Endothelial cell (in vitro differentiated cells): Measurements from ENCODE around the gene POLR2E. TPM values are rescaled to one million over a fixed set of nuclear protein-coding genes. Genes with fewer than 3 reads are reported as not detected.

Source experiments
- DNase-seq: peaks from one replicate; pipeline ENCODE4 v3.0.0; 2021; ENCODE audit warnings: low spot score
- H3K27ac Mint-ChIP-seq: one replicate; pipeline ENCODE4 v1.8.0; 2021; ENCODE audit warnings: mixed read lengths, inconsistent platforms; ENCODE audit not compliant: unreplicated experiment
- H3K27me3 Mint-ChIP-seq: one replicate; pipeline ENCODE4 v1.8.0; 2021; ENCODE audit warnings: mild to moderate bottlenecking, moderate library complexity, mixed read lengths, inconsistent platforms; ENCODE audit not compliant: unreplicated experiment
- H3K36me3 Mint-ChIP-seq: one replicate; pipeline ENCODE4 v1.8.0; 2021; ENCODE audit warnings: mild to moderate bottlenecking, low read depth, mixed read lengths, inconsistent platforms; ENCODE audit not compliant: unreplicated experiment
- H3K4me1 Mint-ChIP-seq: one replicate; pipeline ENCODE4 v1.8.0; 2021; ENCODE audit warnings: mild to moderate bottlenecking, mixed read lengths, inconsistent platforms; ENCODE audit not compliant: unreplicated experiment
- H3K4me3 Mint-ChIP-seq: one replicate; pipeline ENCODE4 v1.8.0; 2021; ENCODE audit warnings: mild to moderate bottlenecking, mixed read lengths, inconsistent platforms; ENCODE audit not compliant: unreplicated experiment
- H3K9me3 Mint-ChIP-seq: one replicate; pipeline ENCODE4 v1.8.0; 2021; ENCODE audit warnings: mixed read lengths, inconsistent platforms; ENCODE audit not compliant: unreplicated experiment
- CTCF ChIP-seq: fragments of 200-600 bp; sonication (generic); IDR thresholded peaks from one replicate; pipeline ENCODE4 v1.5.0; 2021; ENCODE audit warnings: antibody characterized with exemption; ENCODE audit not compliant: unreplicated experiment
- total RNA-seq: library from RNA; stranded (reverse); fragmentation: NEBNext Ultra II Directional; extraction: Animal tissue kit (Norgen Biotek cat#: 25700); gene quantifications from one replicate; pipeline ENCODE4 v1.2.1, GENCODE V29; 2021; ENCODE audit not compliant: unreplicated experiment

The POLR2E gene
- total RNA-seq, 1 donor from 2014 or later, result 166 TPM

GRCh38 chr19:1057176-1057855, 37.9 kb downstream of the POLR2E start:
- peak overlapping the region; percentile 62 for H3K27ac Mint-ChIP-seq
- peaks cover 10% of the 10 kb centered on the region for H3K9me3 Mint-ChIP-seq
- H3K36me3 Mint-ChIP-seq, result peaks cover 26% of the 10 kb centered on the region
- peaks cover 21% of the 10 kb centered on the region for H3K27me3 Mint-ChIP-seq
- H3K4me3 Mint-ChIP-seq, result peak overlapping the region; percentile 73
- H3K4me1 Mint-ChIP-seq, result no peaks in the 10 kb centered on the region
- no peak for TF ChIP-seq CTCF
- no peak for DNase-seq

- Mint-ChIP-seq H3K27me3 (peaks cover 23% of the 10 kb centered on the region), H3K4me1 (no peaks in the 10 kb centered on the region), H3K36me3 (peaks cover 27% of the 10 kb centered on the region), H3K9me3 (peaks cover 10% of the 10 kb centered on the region), H3K4me3 (peak overlapping the region; percentile 47), H3K27ac (no peak overlapping the region)
- DNase-seq, result no peak
- no peak for TF ChIP-seq CTCF
Observed at GRCh38 chr19:1055886-1056620, 39.1 kb downstream of the POLR2E start.

- no peaks in the 10 kb centered on the region for H3K4me1 Mint-ChIP-seq
- H3K27ac Mint-ChIP-seq, result no peak overlapping the region
- peaks cover 10% of the 10 kb centered on the region for H3K9me3 Mint-ChIP-seq
- no peak for TF ChIP-seq CTCF
- H3K36me3 Mint-ChIP-seq, result peaks cover 27% of the 10 kb centered on the region
- DNase-seq, result no peak
- H3K27me3 Mint-ChIP-seq, result peaks cover 21% of the 10 kb centered on the region
- no peak overlapping the region for H3K4me3 Mint-ChIP-seq
Observed at GRCh38 chr19:1055028-1055425, 40.1 kb downstream of the POLR2E start.

- Mint-ChIP-seq H3K27me3 (peaks cover 21% of the 10 kb centered on the region), H3K36me3 (peaks cover 27% of the 10 kb centered on the region), H3K4me3 (no peak overlapping the region), H3K27ac (no peak overlapping the region), H3K4me1 (no peaks in the 10 kb centered on the region), H3K9me3 (peaks cover 10% of the 10 kb centered on the region)
- no peak for DNase-seq
- no peak for TF ChIP-seq CTCF
Observed at GRCh38 chr19:1054102-1055027, 40.8 kb downstream of the POLR2E start.
